Right lobe of liver (tissue), 4 donors: Measurements from ENCODE around the gene ITM2C.

Experiments
- CTCF ChIP-seq, 4 donors: fragments of 200-600 bp in 3 of 4; fragments of 450-650 bp in 1 of 4; IDR thresholded peaks; one replicate each; pipeline versions ENCODE4 v1.5.1 to v1.8.0; 2016 to 2022; ENCODE audit warnings: antibody characterized with exemption in 4 of 4, mild to moderate bottlenecking in 2 of 4
- POLR2A ChIP-seq: fragments of 450-650 bp; IDR thresholded peaks from one replicate; pipeline ENCODE4 v1.6.1; 2017; ENCODE audit warnings: antibody characterized with exemption, mild to moderate bottlenecking
- donor health status: DM: no; HTN: no; CAD: no.
- donor health status: DM: no; HTN: no; CAD: no.
- donor health status: DM: no; HTN: yes; CAD: no.

GRCh38 chr2:230874876-230875275 lies 10.1 kb downstream of the ITM2C start:
- TF ChIP-seq CTCF (IDR thresholded peaks at IDR 0.05) = no peak
- no peak for TF ChIP-seq POLR2A
